Gastrocnemius medialis (tissue), 4 donors: Measurements from ENCODE around the gene UPK3A. TPM values are rescaled to one million over a fixed set of nuclear protein-coding genes. Genes with fewer than 3 reads are reported as not detected.
A peak's percentile ranks its signal among the peaks of the same experiment; 100 is the strongest.
"Not testable (repeated sequence)": the region's sequence is repeated elsewhere in the genome, so short reads cannot be mapped to it uniquely, and the experiment has no call there.

Experiments used
- ATAC-seq, 2 donors: fragments of 150-250 bp; one replicate each; pipeline ENCODE4 v1.9.1; 2016
- DNase-seq, 2 donors: peaks; one replicate each; pipeline ENCODE4 v3.0.0-alpha.2; 2019
- H3K27ac ChIP-seq, 4 donors: fragments of 200-600 bp; sonication (generic); 1 replicate in 1 of 4; 2 replicates in 3 of 4; pipeline ENCODE4 v1.5.1; 2016 to 2018; ENCODE audit warnings: mild to moderate bottlenecking in 2 of 4, moderate library complexity in 1 of 4
- H3K27me3 ChIP-seq, 3 donors: fragments of 200-600 bp; sonication (generic) in 2 of 3; 1 replicate in 1 of 3; 2 replicates in 2 of 3; pipeline versions ENCODE4 v1.5.1 to v1.6.0; 2016 to 2019; ENCODE audit warnings: mild to moderate bottlenecking in 1 of 3, moderate library complexity in 1 of 3
- H3K36me3 ChIP-seq, 2 donors: fragments of 200-600 bp; sonication (generic) in 1 of 2; one replicate each; pipeline ENCODE4 v1.5.1; 2017 to 2018
- H3K4me1 ChIP-seq, 2 donors: fragments of 200-600 bp; sonication (generic) in 1 of 2; one replicate each; pipeline ENCODE4 v1.5.1; 2016 to 2017; ENCODE audit warnings: mild to moderate bottlenecking in 2 of 2
- H3K4me3 ChIP-seq, 4 donors: fragments of 200-600 bp; sonication (generic) in 3 of 4; 1 replicate in 1 of 4; 2 replicates in 3 of 4; pipeline ENCODE4 v1.5.1; 2016 to 2019; ENCODE audit warnings: mild to moderate bottlenecking in 2 of 4
- H3K9me3 ChIP-seq, 3 donors: fragments of 200-600 bp; sonication (generic) in 2 of 3; 1 replicate in 1 of 3; 2 replicates in 2 of 3; pipeline ENCODE4 v1.5.1; 2016 to 2019
- POLR2A ChIP-seq, 2 donors: fragments of 450-650 bp; IDR thresholded peaks; one replicate each; pipeline ENCODE4 v1.6.1; 2017; ENCODE audit warnings: antibody characterized with exemption in 2 of 2, mild to moderate bottlenecking in 2 of 2, moderate library complexity in 2 of 2
- in situ Hi-C, 4 donors: fragments of 200-750 bp; cut with MboI; loops; one replicate each; pipeline versions ENCODE4 v1.15.0 to v1.8.0; 2017; ENCODE audit warnings: low sequenced_read_pairs in 4 of 4
- intact Hi-C: fragments of 100-400 bp; cut with DNase I; formaldehyde crosslinking; loops from one replicate; pipeline ENCODE4 v1.15.1; 2023; ENCODE audit warnings: low total_unique reads
- total RNA-seq, 4 donors: library from RNA; depleted of rRNA; stranded (reverse); fragments of >200 nt; gene quantifications; one replicate each; pipeline versions ENCODE4 v1.1.0 to v1.2.3, GENCODE V29; 2016
- TF ChIP-seq, protein P1 (sequence below), 5 experiments: fragments of 450-650 bp in 3 of 5; fragments of 200-600 bp in 2 of 5; sonication (generic) in 2 of 5; IDR thresholded peaks in 4 of 5; conservative IDR thresholded peaks in 1 of 5; 1 replicate in 4 of 5; 2 replicates in 1 of 5; pipeline ENCODE4 v1.5.1; 2016 to 2019; ENCODE audit warnings: antibody characterized with exemption in 5 of 5, mild to moderate bottlenecking in 3 of 5, moderate library complexity in 3 of 5

Gene UPK3A
- total RNA-seq, 4 donors from 2014 or later, result 0.70 to 6.4 (median 2.1) TPM

DNA sequence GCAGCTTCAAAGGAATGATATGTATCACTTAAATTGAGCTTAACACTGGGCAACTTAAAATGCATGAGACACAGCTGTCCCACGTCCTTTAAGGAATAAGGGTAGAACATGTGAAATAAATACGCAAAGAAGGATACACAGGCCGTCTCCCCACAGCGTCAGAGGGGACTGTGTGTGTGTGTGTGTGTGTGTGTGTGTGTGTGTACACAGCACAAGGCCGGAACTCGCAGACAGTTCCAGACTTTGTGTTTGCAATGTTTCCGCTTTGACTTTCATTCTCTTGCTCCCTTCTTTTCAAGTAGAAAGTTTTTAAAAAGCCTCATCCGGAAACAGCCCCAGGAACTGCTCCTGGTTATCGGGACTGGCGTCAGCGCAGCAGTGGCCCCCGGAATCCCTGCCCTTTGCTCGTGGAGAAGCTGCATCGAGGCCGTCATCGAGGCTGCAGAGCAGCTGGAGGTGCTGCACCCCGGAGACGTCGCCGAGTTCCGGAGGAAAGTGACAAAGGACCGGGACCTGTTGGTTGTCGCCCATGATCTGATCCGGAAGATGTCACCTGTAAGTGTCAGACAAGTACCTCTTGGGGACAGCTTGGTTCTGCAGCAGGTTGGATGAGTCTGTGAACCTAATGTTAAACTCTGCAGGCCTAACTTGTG, 38.2 kb downstream of the UPK3A start:
- Histone ChIP-seq H3K4me1 (peaks cover 24 to 43% of the 10 kb centered on the region in 2 donors), H3K9me3 (no peaks in the 10 kb centered on the region), H3K27ac (peak overlapping the region; percentile 82 to 84 (median 84)), H3K27me3 (no peaks in the 10 kb centered on the region), H3K36me3 (peaks cover 0 to 18% of the 10 kb centered on the region in 2 donors), H3K4me3 (no peak overlapping the region)
- intact Hi-C loops, result loop anchor here (10.0 kb wide), 1 partner anchor 712 kb away; no protein-coding TSS in a partner anchor
- in situ Hi-C loops, result no loop called here
- DNase-seq, result no peak
- no peak for ATAC-seq
- TF ChIP-seq, protein P1, sequence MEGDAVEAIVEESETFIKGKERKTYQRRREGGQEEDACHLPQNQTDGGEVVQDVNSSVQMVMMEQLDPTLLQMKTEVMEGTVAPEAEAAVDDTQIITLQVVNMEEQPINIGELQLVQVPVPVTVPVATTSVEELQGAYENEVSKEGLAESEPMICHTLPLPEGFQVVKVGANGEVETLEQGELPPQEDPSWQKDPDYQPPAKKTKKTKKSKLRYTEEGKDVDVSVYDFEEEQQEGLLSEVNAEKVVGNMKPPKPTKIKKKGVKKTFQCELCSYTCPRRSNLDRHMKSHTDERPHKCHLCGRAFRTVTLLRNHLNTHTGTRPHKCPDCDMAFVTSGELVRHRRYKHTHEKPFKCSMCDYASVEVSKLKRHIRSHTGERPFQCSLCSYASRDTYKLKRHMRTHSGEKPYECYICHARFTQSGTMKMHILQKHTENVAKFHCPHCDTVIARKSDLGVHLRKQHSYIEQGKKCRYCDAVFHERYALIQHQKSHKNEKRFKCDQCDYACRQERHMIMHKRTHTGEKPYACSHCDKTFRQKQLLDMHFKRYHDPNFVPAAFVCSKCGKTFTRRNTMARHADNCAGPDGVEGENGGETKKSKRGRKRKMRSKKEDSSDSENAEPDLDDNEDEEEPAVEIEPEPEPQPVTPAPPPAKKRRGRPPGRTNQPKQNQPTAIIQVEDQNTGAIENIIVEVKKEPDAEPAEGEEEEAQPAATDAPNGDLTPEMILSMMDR (IDR thresholded peaks at IDR 0.05 in 4 of 5, conservative IDR thresholded peaks at IDR 0.05 in 1 of 5), result no peak
- TF ChIP-seq POLR2A (IDR thresholded peaks at IDR 0.05), result no peak

DNA sequence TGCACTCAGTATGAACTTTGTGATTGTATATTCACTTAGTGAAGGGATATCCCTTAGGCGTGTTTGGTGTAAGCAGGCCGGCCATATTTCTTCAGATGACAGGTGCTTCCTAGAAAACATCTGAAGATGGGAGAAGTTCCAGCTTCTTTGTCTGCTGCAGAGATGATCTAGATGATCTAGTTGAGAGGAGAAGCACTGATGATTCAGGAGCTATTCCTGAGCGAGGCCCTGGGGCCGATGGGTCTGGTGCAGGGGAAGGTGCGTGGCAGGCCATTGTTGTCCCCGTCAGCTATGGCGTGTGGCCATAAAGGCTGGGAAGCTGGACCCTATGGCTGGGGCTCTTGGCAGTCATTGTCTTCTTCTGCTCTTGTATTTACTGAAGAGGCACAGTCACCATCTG, 38.9 kb downstream of the UPK3A start:
- DNase-seq, result peak; percentile 53 to 79
- no peaks in the 10 kb centered on the region for H3K27me3 ChIP-seq
- in situ Hi-C loops (no loop called here), intact Hi-C loops (loop anchor here (10.0 kb wide), 1 partner anchor 711 kb away; no protein-coding TSS in a partner anchor)
- TF ChIP-seq, protein P1 (IDR thresholded peaks at IDR 0.05 in 4 of 5, conservative IDR thresholded peaks at IDR 0.05 in 1 of 5), result no peak
- peak; percentile 21 to 30 for TF ChIP-seq POLR2A (IDR thresholded peaks at IDR 0.05)
- no peaks in the 10 kb centered on the region for H3K9me3 ChIP-seq
- H3K27ac ChIP-seq, result peak overlapping the region; percentile 82 to 84 (median 84)
- peaks cover 0 to 18% of the 10 kb centered on the region in 2 donors for H3K36me3 ChIP-seq
- peak; percentile 77 to 85 for ATAC-seq
- H3K4me3 ChIP-seq, result no peak overlapping the region
- H3K4me1 ChIP-seq, result peaks cover 23 to 42% of the 10 kb centered on the region in 2 donors

DNA sequence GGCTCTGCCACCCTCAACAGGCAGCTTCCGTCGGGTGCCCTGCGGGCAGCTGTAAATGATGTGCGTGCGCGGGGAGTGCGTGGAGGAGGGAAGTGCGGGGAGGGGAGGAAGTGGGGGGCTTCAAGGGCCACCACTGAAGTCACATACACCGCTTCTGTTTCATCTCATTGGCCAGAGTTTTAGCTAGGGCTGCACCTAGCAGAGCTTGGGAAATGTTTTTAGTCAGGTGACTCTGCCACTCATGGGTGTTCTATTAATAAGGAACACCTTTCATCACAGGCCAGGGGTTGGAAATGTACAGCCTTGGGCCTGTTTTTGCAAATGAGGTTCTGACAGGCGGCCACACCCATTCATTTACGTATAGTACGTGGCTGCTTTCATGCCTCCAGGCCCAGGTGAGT, 39.6 kb downstream of the UPK3A start:
- in situ Hi-C loops, result no loop called here

DNA sequence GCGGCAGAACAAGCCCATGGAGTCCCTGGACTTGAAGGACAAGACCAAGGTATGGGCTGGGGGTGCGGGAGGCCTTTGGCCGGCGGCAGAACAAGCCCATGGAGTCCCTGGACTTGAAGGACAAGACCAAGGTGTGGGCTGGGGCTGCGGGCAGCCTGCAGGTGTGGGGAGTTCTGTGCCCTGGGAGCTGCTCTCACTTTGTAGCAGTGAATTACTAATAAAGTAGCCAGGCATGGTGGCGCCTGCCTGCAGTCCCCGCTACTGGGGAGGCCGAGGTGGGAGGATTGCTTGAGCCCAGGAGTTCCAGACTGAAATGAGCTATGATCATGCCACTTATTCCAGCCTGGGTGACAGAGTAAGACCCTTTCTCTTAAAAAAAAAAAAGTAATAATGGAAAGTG, 43.5 kb downstream of the UPK3A start:
- in situ Hi-C loops, result not testable (repeated sequence)

More for the DNA sequence above, 39.6 kb downstream of the UPK3A start:
- no peaks in the 10 kb centered on the region for H3K9me3 ChIP-seq
- TF ChIP-seq POLR2A (IDR thresholded peaks at IDR 0.05), result peak in 1 of 2 donors; percentile 23
- TF ChIP-seq, protein P1 (IDR thresholded peaks at IDR 0.05 in 4 of 5, conservative IDR thresholded peaks at IDR 0.05 in 1 of 5), result no peak
- H3K4me3 ChIP-seq, result no peak overlapping the region
- ATAC-seq, result peak; percentile 73 to 74
- peak; percentile 46 to 62 for DNase-seq
- H3K27me3 ChIP-seq, result no peaks in the 10 kb centered on the region
- peaks cover 0 to 18% of the 10 kb centered on the region in 2 donors for H3K36me3 ChIP-seq
- peaks cover 24 to 35% of the 10 kb centered on the region in 2 donors for H3K4me1 ChIP-seq
- intact Hi-C loops, result loop anchor here (10.0 kb wide), 1 partner anchor 710 kb away; no protein-coding TSS in a partner anchor
- peak overlapping the region; percentile 82 to 84 (median 84) for H3K27ac ChIP-seq

DNA sequence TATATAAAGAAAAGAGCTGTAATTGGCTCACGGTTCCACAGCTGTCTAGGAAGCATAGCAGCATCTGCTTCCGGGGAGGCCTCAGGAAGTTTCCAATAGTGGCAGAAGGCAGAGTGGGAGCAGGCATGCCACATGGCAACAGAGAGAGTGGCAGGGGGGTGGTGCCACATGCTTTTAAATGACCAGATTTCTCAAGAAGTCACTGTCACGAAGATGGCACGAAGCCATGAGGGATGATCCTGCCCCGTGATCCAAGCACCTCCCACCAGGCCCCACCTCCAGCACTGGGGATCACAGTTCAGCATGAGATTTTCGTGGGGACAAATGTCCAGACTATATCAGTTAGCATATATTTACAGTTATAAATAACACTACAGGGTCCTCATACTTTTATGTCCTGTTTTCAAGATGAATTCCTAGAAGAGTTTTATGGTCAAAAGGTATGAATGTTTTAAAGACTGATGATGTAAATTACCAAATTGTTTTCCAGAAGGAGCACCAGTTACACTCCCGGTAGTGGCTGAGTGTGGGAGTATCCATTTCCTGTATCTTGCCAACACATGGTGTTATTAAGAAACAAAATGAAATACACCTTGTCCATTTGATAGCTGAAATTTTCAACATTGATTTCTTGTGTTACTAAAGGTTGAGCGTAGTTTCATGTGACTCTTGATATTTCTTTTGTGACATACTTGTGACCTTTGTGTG, 44.2 kb downstream of the UPK3A start:
- peaks cover 0 to 21% of the 10 kb centered on the region in 2 donors for H3K36me3 ChIP-seq
- in situ Hi-C loops, result no loop called here

More for the DNA sequence above, 43.5 kb downstream of the UPK3A start:
- not testable (repeated sequence) for DNase-seq, H3K27me3 ChIP-seq, H3K9me3 ChIP-seq, ATAC-seq, H3K4me3 ChIP-seq
- Histone ChIP-seq H3K27ac (peak overlapping the region; percentile 88 to 91 (median 90)), H3K36me3 (peaks cover 0 to 26% of the 10 kb centered on the region in 2 donors), H3K4me1 (peaks cover 49 to 51% of the 10 kb centered on the region in 2 donors)
- intact Hi-C loops, result loop anchor here (10.0 kb wide), 1 partner anchor 707 kb away; no protein-coding TSS in a partner anchor

More for the DNA sequence above, 44.2 kb downstream of the UPK3A start:
- Histone ChIP-seq H3K4me1 (peaks cover 50 to 51% of the 10 kb centered on the region in 2 donors), H3K27ac (peak overlapping the region; percentile 88 to 91 (median 90)), H3K4me3 (no peak overlapping the region), H3K27me3 (no peaks in the 10 kb centered on the region), H3K9me3 (no peaks in the 10 kb centered on the region)
- ATAC-seq (peak; percentile 52 to 59), DNase-seq (peak; percentile 74 to 93)
- intact Hi-C loops, result loop anchor here (1.0 to 10.0 kb wide), 2 partner anchors 12 to 706 kb away; no protein-coding TSS in a partner anchor
- TF ChIP-seq POLR2A (IDR thresholded peaks at IDR 0.05), result peak; percentile 42 to 64
- TF ChIP-seq, protein P1 (IDR thresholded peaks at IDR 0.05 in 4 of 5, conservative IDR thresholded peaks at IDR 0.05 in 1 of 5), result no peak
